Activated CD8-positive, alpha-beta memory T cell treated with anti-CD3 and anti-CD28 coated beads for 36 hours (primary cell): ENCODE measurements around the gene ZP1. TPM values are rescaled to one million over a fixed set of nuclear protein-coding genes. Genes with fewer than 3 reads are reported as not detected.

ENCODE experiments used
- CTCF ChIA-PET: fragments of 350-600 bp; sonication (Branson Sonifier 250); formaldehyde crosslinking; loops from one replicate; lab custom pipeline; 2021; ENCODE audit warnings: antibody characterized with exemption; lab: Charles Lee
- POLR2A ChIA-PET: fragments of 350-600 bp; sonication (Branson Sonifier 250); formaldehyde crosslinking; loops from one replicate; lab custom pipeline; 2021; ENCODE audit warnings: antibody characterized with exemption; lab: Charles Lee
- total RNA-seq, 2 experiments: library from RNA; stranded (reverse); gene quantifications; one replicate each; pipeline ENCODE4 v1.2.3, GENCODE V29; 2021

Gene ZP1
- total RNA-seq, 2 experiments from 2014 or later: not detected

DNA sequence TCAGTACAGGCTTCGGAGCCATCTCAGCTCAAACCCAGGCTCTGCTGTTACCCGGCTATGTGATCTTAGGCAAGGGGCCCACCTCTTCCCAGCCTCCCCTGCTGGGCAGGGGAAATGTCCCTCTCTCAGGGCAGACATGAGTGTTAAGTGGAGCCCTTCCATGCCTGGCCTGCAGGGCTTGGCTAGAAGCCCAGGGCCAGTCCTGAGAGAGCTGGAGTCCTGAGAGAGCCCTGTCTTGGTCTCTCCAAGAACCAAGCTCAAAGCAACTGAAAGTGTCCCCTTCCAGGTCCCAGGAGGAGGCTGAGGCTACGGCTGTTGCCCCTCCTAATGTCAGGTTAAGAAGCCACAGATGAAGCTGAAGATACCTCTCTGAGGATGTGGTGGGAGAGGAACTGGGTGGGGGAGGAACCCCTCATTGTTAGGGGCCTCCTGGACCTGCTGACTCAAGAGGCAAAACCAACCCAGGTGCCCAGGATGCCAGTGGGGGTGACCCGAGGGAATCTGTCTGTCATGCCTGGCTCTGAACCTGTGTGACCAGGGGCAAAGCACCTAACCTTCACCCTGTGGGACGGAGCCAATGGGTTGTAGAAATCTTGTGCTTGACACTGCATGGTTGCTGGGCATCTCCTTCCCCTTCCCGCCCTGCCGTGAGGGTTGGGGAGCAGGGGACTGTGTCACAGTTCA, 4.2 kb downstream of the ZP1 start:
- CTCF ChIA-PET: interaction anchor here (1.0 to 1.9 kb wide), 2 partner anchors 28 to 40 kb away, joined by 3 to 13 read pairs; no protein-coding TSS in a partner anchor
- POLR2A ChIA-PET: no interaction called here

DNA sequence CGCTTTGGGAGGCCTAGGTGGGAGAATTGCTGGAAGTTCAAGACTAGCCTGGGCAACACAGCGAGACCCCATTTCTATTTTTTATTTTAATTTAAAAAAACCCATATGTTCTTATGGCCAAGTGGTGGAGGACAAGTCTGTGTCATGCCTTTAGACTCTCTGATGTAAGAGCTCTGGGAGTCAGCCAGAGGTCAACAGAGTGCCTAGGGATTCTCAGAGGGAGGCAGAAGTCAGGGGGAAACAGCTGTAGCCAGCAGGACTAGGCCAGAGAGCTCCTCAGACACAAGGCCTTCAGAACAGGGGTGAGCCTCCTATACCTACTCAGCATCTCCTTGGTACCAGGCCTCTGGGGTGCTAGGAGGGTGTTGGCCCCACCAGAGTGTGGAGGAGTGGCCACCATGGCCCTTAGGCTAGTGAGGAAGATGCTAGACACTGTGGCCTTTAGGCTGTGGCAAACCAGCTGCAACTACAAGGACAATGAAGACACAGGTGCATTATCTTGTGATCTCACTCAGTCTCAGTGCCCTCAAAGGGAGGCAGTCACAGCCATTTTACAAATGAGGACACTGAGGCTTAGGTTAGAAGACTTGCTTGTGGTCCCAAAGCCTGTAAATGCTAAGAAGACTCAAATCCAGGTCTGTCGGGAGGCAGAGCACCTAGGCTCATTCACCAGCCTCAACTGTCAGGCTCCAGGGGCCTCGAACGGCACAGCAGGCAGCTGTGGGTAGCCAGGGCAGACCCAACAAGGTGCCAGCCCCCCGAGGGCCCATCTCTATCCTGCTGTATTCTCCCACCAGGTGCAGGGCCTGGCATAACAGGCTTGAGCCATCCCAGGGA, 5.0 kb downstream of the ZP1 start:
- POLR2A ChIA-PET: no interaction called here

DNA sequence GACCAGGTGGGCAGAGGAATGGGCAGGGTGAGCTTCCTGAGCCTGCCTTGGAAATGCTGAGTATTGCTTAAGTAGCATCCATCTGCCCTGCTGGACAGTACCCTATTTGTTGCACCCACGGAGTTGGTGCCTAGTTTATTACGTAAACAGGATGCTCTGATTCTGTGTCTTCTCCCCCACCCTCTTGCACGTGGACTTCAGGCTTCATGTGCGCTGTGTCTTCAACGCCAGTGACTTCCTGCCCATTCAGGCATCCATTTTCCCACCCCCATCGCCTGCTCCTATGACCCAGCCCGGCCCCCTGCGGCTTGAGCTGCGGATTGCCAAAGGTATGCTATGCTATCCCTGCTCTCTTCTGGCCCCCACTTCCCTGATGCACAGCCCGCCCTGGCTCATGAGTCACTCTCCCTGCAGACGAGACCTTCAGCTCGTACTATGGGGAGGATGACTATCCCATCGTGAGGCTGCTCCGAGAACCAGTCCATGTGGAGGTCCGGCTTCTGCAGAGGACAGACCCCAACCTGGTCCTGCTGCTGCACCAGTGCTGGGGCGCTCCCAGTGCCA, 5.7 kb downstream of the ZP1 start:
- POLR2A ChIA-PET: interaction anchor here (0.5 kb wide), 1 partner anchor 78 kb away, joined by 3 read pairs; no protein-coding TSS in a partner anchor
- CTCF ChIA-PET: interaction anchor here (1.9 kb wide), 1 partner anchor 41 kb away, joined by 13 read pairs; no protein-coding TSS in a partner anchor

More for the DNA sequence above, 5.0 kb downstream of the ZP1 start:
- CTCF ChIA-PET: interaction anchor here (1.0 to 1.9 kb wide), 2 partner anchors 27 to 41 kb away, joined by 3 to 13 read pairs; no protein-coding TSS in a partner anchor

DNA sequence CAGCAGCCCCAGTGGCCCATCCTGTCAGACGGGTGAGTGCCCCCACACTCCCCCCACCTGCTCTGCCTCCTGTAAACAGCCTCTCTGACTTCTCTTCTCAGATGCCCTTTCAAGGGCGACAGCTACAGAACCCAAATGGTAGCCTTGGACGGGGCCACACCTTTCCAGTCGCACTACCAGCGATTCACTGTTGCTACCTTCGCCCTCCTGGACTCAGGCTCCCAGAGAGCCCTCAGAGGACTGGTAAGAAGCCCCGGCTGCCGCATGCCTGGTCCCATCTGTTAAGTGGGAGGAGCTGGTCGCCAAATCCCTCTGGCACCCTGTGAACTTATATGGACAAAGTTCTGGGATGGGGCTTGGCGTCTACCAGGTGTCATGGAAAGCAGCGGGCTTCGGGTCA, 6.2 kb downstream of the ZP1 start:
- CTCF ChIA-PET: no interaction called here
- POLR2A ChIA-PET: interaction anchor here (0.5 kb wide), 1 partner anchor 79 kb away, joined by 3 read pairs; no protein-coding TSS in a partner anchor

DNA sequence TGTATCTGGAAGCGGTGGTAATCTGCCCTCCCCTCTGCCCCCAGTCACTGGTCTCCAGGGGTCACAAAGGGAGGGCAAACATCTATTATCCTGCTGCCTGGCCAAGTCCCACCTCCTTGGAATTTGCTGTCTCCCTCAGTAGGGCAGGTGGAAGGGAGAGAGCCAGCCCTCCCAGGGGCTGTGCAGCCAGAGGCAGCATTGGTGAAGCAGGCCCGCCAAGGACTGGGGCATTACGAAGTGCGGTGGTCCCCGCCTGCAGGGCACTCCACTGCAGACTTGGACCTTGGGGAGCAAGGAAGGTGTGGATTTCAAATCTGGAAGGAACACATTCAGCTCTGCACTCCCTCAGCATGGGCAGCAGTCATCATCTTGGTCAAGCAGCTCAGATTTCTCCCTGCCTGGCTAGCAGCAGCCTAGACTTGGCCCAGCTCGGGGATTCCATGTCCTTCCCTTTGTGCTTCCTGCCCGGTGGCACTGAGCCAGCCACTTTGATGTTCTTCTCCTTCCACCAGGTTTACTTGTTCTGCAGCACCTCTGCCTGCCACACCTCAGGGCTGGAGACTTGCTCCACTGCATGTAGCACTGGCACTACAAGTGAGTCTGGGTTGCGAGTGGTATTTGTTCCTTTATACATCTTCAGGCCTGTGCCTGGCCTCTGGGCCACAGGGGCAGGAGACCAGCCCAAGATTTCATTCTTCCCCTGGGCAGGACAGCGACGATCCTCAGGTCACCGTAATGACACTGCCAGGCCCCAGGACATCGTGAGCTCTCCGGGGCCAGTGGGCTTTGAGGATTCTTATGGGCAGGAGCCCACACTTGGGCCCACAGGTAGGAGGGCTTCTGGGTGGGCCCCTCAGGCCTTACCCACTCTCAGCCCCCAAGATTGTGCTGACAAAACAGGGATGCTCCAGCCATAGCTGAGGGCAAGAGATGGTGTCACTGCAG, 7.4 kb downstream of the ZP1 start:
- CTCF ChIA-PET: interaction anchor here (1.4 to 1.7 kb wide), 2 partner anchors 13 to 25 kb away, joined by 3 read pairs; no protein-coding TSS in a partner anchor

DNA sequence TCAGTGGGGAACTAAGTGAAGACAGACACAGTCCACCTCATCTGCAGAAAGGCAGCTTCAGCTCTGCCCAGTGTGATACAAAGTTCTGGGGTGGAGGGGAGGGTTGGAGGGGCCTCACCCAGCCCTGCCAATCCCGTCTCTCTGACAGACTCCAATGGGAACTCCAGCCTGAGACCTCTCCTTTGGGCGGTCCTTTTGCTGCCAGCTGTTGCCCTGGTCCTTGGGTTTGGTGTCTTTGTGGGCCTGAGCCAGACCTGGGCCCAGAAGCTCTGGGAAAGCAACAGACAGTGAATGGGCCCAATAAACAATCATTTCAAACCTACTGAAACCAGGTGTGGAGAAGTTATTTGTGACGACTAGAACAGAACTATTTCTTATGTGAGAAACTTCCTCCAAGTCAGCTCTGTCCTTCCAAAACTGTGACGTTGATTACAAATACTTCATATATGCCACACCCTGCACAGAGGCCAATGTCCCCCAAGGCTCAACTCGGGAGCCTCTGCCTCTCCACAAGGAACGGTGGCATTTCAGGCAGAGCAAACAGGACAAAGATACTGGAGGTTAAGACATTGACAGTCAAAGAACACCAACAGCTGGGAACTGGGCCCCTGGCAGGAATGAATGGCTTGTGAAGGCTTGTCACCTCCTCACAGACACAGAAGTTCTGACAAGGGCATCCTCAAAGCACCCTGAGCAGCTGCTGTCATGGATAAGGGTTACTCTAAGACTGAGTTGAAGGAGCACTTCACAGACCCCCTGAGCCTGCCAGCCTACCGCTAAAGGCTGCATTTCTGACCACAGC, 8.2 kb downstream of the ZP1 start:
- ChIA-PET CTCF (interaction anchor here (1.4 to 1.7 kb wide), 3 partner anchors 12 to 25 kb away, joined by 3 read pairs; no protein-coding TSS in a partner anchor), POLR2A (no interaction called here)

More for the DNA sequence above, 7.4 kb downstream of the ZP1 start:
- POLR2A ChIA-PET: no interaction called here

DNA sequence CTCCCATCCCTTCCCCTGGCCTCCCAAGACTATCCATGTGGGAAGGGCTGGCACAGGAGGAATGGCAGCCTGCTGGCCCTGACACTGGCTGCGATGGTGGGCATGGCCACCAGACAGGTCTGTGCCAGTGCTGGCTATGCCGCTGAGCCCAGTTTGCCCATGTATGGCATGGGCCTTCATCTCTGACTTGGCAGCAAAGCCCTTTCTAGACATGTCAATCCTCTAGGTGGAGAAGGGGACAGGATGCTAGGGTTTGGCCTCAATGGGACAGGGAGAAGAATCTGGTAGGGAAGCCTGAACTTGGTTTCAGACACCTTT, 8.8 kb downstream of the ZP1 start:
- POLR2A ChIA-PET: no interaction called here
- CTCF ChIA-PET: interaction anchor here (1.4 to 1.7 kb wide), 3 partner anchors 11 to 25 kb away, joined by 3 read pairs; no protein-coding TSS in a partner anchor

DNA sequence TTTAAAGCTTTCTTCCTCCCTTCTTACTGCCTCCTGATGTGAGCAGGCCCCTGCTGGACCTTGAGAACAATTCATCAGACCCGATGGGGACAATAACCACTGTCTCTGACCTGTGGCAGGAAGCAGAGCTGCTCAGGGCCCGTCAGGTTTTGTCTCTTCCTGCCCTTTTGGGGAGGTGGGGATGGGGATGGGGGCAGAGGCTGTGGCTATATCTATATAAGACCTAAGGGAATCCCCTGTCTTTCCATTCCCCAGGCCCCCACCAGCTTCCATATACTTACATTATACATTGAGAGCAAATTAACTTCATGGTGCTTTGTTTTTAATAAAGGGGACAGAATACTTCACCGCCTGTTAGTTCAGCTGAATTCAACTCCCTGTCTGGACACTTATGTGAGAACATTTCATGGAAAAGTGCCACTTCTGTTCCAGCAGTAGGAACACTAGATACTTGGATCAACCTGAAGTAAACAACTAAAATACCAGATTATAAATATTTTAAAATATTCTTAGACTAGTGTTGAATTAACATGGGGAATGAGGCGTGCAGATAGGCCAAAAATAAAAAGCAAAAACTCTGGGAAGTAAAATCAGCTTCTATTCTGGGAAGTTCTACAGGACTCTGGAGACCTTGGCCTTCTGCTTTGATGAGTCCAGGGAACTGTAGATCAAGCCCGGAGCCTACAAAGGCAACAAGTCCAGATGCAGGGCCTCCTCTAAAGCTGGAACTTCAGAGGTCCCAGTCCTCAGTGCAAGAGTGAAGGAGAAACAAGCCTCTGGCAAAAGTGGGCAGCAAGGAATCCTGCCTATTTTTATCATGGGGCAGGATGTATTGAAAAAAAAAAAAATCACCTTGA, 11.1 kb downstream of the ZP1 start:
- POLR2A ChIA-PET: no interaction called here
- CTCF ChIA-PET: interaction anchor here (0.6 kb wide), 1 partner anchor 17 kb away, joined by 3 read pairs; no protein-coding TSS in a partner anchor

DNA sequence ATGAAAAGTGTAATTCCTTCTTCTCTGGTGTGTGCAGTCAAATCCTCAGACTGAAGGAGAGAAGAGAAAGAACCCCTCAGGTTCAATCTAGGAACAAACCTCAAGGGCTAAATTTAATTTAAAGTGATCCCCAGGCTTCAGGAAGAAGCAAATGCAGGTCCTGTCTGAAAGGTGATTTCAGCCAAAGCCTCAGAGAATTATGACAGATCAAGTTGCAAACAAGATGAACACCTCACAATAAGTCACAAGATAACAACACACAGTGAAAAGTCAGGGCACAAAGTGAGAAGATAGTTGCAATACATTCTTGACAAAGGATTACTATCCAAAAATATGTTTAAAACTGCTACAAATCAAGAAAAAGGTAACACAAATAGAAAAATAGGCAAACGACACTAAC, 11.8 kb downstream of the ZP1 start:
- ChIA-PET CTCF (no interaction called here), POLR2A (no interaction called here)

DNA sequence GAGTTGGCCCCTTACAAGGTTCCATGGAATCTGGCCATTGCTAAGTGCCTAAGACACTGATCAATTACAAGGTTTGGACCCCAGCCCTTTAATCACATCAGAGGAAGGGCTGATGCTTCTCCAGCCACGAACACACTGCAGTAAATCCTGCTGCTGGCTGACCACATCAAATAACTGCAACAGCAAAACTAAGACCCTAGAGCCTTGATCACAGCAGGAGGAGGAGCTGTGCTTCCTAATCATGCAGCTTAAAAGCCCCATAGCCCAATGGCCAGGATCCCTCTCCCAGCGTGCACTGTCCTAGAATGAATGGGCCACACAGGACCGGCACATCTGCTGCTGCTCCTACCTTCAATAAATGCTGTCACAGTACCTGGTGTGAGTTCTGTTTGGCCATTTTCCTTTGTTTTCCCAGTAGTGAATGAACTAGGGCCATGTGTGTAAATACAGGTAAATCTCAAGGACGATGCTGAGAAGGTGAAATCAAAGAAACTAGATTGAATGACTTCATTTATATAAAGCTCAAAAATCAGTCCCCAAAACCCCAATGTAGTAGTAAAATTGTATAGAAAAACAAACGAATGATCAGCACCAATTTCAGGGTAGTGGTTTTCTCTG, 12.7 kb downstream of the ZP1 start:
- POLR2A ChIA-PET: no interaction called here
- CTCF ChIA-PET: interaction anchor here (1.8 kb wide), 1 partner anchor 49 kb away, joined by 4 read pairs; no protein-coding TSS in a partner anchor

DNA sequence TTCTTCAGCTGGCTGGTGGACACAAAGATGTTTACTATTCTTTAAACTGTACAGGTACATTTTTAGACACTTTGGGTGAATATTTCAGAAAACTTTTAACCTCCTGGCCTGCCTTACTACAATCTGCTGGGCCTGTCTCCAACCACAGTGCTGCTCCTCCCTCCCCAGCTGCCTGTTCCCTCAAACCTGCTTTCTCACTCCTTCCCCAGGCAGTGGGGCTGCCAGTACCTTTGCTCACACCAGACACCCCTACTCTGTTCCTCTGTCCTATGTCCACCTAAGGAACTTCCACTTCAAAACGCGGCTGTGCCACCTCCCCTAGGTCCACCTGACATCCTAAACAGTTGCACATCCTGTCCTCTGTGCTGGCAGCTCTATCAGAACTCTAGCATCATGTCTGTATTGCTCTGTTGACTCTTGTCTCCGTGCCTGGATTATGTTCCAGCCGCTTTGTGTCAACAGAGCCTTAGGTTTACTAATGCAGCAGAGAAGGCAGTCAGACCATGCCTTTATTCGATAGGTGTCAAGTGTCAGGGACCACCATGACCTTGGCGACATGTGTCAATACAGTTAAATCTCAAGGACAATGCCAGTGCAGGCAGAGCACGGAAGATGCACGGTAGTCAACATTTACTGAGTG, 13.4 kb downstream of the ZP1 start:
- POLR2A ChIA-PET: no interaction called here
- CTCF ChIA-PET: interaction anchor here (1.8 kb wide), 1 partner anchor 49 kb away, joined by 4 read pairs; no protein-coding TSS in a partner anchor

DNA sequence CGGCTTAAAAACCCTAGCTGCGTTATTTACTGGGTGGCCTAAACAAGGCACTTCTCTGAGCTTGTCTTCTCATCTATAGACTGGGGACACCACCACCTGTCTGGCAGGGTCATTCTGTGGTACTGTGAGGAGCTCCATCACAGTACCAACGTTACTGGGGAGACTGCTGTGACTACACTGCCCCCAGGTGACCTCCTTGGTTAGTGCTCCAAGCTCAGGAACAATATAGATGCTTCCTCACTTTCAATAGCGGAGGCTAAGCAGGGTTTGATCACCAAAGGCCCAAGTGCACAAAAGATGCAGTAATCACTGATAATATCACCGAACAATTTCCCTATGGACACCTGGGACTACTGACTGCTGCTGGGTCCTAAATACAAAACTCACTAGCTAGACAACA, 20.2 kb downstream of the ZP1 start:
- ChIA-PET CTCF (interaction anchor here (1.0 to 1.6 kb wide), 7 partner anchors 12 to 113 kb away, joined by 3 to 32 read pairs (median 5); no protein-coding TSS in a partner anchor), POLR2A (interaction anchor here (0.8 kb wide), 1 partner anchor 45 kb away, joined by 3 read pairs; no protein-coding TSS in a partner anchor)

DNA sequence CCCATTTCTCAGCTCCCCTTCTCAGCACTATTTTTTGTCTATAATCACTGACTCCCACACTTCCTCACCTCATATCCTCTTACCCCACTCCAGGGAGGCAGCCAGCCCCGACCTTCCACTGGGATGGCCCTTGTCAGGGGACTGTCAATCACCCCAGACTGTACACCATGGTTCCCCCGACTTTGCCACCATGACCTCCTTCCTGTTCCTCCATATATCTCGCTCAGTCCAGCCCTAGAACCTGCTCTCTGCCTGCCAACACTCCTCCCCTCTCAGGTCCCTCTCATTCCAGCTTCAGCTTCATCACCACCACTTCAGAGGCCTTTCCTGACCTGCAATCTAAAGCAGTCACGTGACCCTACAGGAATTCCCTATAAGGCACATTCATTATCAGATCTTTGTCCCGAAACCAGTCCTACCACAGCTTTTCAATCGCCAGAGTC, 22.5 kb downstream of the ZP1 start:
- ChIA-PET POLR2A (no interaction called here), CTCF (interaction anchor here (0.7 to 1.3 kb wide), 3 partner anchors 10 to 59 kb away, joined by 3 to 7 read pairs (median 4); no protein-coding TSS in a partner anchor)

DNA sequence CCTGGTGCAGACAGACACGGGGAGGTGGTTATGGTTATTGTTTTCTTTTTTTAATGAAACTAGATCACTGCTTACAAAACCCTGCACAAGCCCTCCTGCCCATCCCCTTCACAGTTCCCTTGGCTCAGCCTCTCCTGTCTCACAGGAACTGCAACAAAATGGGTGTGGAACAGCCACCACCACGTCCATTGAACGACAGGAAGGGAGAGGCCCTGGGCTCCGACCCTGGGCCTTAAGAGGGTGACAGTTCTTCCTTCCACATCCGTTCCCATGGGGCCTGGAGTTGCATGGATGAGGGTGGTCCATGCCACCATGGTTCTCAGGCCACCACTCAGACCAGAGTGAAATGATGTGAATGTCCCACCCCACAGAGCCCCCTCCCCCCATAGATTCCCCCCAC, 23.4 kb downstream of the ZP1 start:
- ChIA-PET CTCF (interaction anchor here (0.7 kb wide), 1 partner anchor 9 kb away, joined by 3 read pairs; no protein-coding TSS in a partner anchor), POLR2A (no interaction called here)

DNA sequence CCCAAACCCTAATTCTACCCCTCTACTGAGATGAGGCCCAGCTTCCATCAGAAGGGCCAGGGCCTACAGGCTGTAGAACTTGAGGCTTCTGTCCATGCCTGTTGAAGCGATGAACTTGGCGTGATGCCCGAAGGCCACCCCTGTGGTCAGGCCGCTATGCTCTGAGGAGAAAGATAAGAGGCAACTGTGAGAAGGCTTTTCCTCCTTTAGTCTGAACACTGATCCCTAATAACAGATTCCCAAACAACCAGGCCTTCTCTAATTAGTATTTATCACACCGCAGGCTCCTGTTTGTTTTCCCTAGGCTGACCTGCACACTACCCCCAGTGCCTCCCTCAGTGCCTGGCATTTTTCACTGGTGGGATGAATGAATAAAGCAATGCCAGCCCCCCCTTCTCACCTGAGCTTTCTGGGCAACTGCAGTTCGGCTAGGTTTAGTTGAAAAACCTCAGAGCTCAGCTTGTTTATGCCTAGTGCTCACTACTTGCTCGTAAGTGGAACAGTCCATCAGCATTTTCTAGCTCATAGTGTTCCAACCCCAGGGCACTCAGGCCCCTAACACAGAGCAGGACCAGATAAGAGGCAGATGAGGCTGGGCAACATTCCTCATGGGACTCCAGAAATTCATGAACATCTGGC, 23.9 kb downstream of the ZP1 start:
- ChIA-PET POLR2A (no interaction called here), CTCF (no interaction called here)
